HCT116 (cell line): Measurements from ENCODE around the gene CACNA1S. TPM values are rescaled to one million over a fixed set of nuclear protein-coding genes. Genes with fewer than 3 reads are reported as not detected.

Experiments
- ATAC-seq: fragments of 200-7000 bp; cut with Tn5 transposase; 2 replicates; pipeline ENCODE4 v1.9.1; 2020; ENCODE audit warnings: mild to moderate bottlenecking, moderate library complexity
- BruUV-seq: library from RNA; stranded (reverse); fragments of 400-500 nt; replicated peaks from 2 replicates; lab custom pipeline; 2021; lab: Mats Ljungman, UMichigan
- CTCF ChIA-PET: fragments of 300-600 bp; sonication (Branson Sonifier 250); formaldehyde crosslinking; loops from one replicate; lab custom pipeline; 2021; ENCODE audit warnings: antibody characterized with exemption; lab: Charles Lee
- POLR2A ChIA-PET: fragments of 300-600, 350-600 bp; sonication (Branson Sonifier 250); formaldehyde crosslinking; loops from one replicate; lab custom pipeline; 2021; ENCODE audit warnings: antibody characterized with exemption; lab: Charles Lee
- RAD21 ChIA-PET, 2 experiments: fragments of 300-600 bp; sonication (Branson Sonifier 250); formaldehyde crosslinking; loops; one replicate each; lab custom pipeline; 2023; ENCODE audit warnings: low total read pairs in 2 of 2; ENCODE audit not compliant: uncharacterized antibody in 2 of 2, unreplicated experiment in 2 of 2, low non-redundant PET in 1 of 2; lab: Charles Lee
- DNase-seq: peaks from one replicate; pipeline ENCODE4 v3.0.0-alpha.2; 2010; ENCODE audit warnings: low read depth, low spot score
- H2AFZ ChIP-seq: fragments of 200-600 bp; shearing (Covaris generic), sonication (generic); 2 replicates; pipeline ENCODE4 v1.6.1; 2017; ENCODE audit warnings: low read depth, mixed run types, mixed read lengths, antibody characterized with exemption, low read length; ENCODE audit not compliant: poor library complexity, severe bottlenecking
- H3K27ac ChIP-seq: 2 replicates; pipeline ENCODE4 v1.5.1; 2012; ENCODE audit warnings: low read depth, low read length
- H3K27me3 ChIP-seq: fragments of 200-600 bp; sonication (generic); 2 replicates; pipeline ENCODE4 v1.6.1; 2016; ENCODE audit warnings: mixed run types, low read length, mixed read lengths; ENCODE audit not compliant: insufficient read depth
- H3K36me3 ChIP-seq, 2 experiments: fragments of 200-500 bp in 1 of 2; fragments of 200-600 bp in 1 of 2; sonication (Bioruptor generic) in 1 of 2; sonication (generic) in 1 of 2; 2 replicates each; pipeline versions ENCODE4 v1.5.1 to v1.6.1; 2014 to 2016; ENCODE audit warnings: low read length in 2 of 2, inconsistent platforms in 1 of 2, mixed read lengths in 1 of 2, mixed run types in 1 of 2; ENCODE audit not compliant: insufficient read depth in 2 of 2, control insufficient read depth in 1 of 2
- H3K4me1 ChIP-seq, 2 experiments: fragments of 200-600 bp in 1 of 2; sonication (generic) in 1 of 2; 2 replicates each; pipeline versions ENCODE4 v1.5.1 to v1.6.1; 2012 to 2017; ENCODE audit warnings: low read length in 2 of 2, inconsistent platforms in 1 of 2, mild to moderate bottlenecking in 1 of 2, mixed read lengths in 1 of 2, mixed run types in 1 of 2, moderate library complexity in 1 of 2; ENCODE audit not compliant: insufficient read depth in 2 of 2, control insufficient read depth in 1 of 2
- H3K4me2 ChIP-seq: fragments of 200-600 bp; sonication (generic); 2 replicates; pipeline ENCODE4 v1.6.1; 2017; ENCODE audit warnings: mixed run types, low read length, mixed read lengths
- H3K4me3 ChIP-seq, 2 experiments: fragments of 200-600 bp in 1 of 2; sonication (generic) in 1 of 2; replicated peaks in 1 of 2; 2 replicates each; pipeline ENCODE4 v1.5.1; 2011 to 2016; ENCODE audit warnings: low read length in 2 of 2, control low read depth in 1 of 2, low read depth in 1 of 2, mild to moderate bottlenecking in 1 of 2, mixed read lengths in 1 of 2, mixed run types in 1 of 2
- H3K79me2 ChIP-seq: fragments of 200-600 bp; sonication (generic); 2 replicates; pipeline ENCODE4 v1.6.1; 2017; ENCODE audit warnings: mild to moderate bottlenecking, mixed run types, low read length, moderate library complexity, mixed read lengths; ENCODE audit not compliant: insufficient read depth
- H3K9ac ChIP-seq: fragments of 200-600 bp; sonication (generic); 2 replicates; pipeline ENCODE4 v1.6.1; 2016; ENCODE audit warnings: low read length, mixed read lengths
- H3K9me2 ChIP-seq: fragments of 200-600 bp; sonication (generic), shearing (Covaris generic); 2 replicates; pipeline ENCODE4 v1.6.1; 2017; ENCODE audit warnings: mixed run types, mild to moderate bottlenecking, moderate library complexity; ENCODE audit not compliant: insufficient read depth
- H3K9me3 ChIP-seq, 2 experiments: fragments of 200-500 bp in 1 of 2; fragments of 200-600 bp in 1 of 2; sonication (Bioruptor generic) in 1 of 2; sonication (generic) in 1 of 2; 2 replicates each; pipeline ENCODE4 v1.6.1; 2014 to 2017; ENCODE audit warnings: low read length in 2 of 2, mixed read lengths in 2 of 2, inconsistent platforms in 1 of 2, low read depth in 1 of 2, mild to moderate bottlenecking in 1 of 2, mixed run types in 1 of 2, moderate library complexity in 1 of 2; ENCODE audit not compliant: control insufficient read depth in 1 of 2, insufficient read depth in 1 of 2
- H4K20me1 ChIP-seq: fragments of 200-600 bp; sonication (generic), shearing (Covaris generic); 2 replicates; pipeline ENCODE4 v1.6.1; 2017; ENCODE audit warnings: mixed run types, mild to moderate bottlenecking, moderate library complexity; ENCODE audit not compliant: insufficient read depth
- CBX3 ChIP-seq: IDR thresholded peaks from 2 replicates; pipeline ENCODE4 v1.6.1; 2012; ENCODE audit warnings: low read depth
- EGR1 ChIP-seq: IDR thresholded peaks from 2 replicates; pipeline ENCODE4 v1.6.1; 2012; ENCODE audit warnings: low read depth
- POLR2A ChIP-seq: IDR thresholded peaks from 2 replicates; pipeline ENCODE4 v1.7.0; 2011; ENCODE audit warnings: borderline replicate concordance; ENCODE audit not compliant: insufficient read depth, insufficient read length; ENCODE audit errors: extremely low read depth
- POLR2AphosphoS5 ChIP-seq: IDR thresholded peaks from 2 replicates; pipeline ENCODE4 v1.6.1; 2011; ENCODE audit warnings: mild to moderate bottlenecking, low read depth, low read length, moderate library complexity
- RAD21 ChIP-seq: IDR thresholded peaks from 2 replicates; pipeline ENCODE4 v1.6.1; 2012; ENCODE audit warnings: low read depth, mild to moderate bottlenecking
- SIN3A ChIP-seq: IDR thresholded peaks from 2 replicates; pipeline ENCODE4 v1.6.1; 2012; ENCODE audit warnings: low read depth
- SP1 ChIP-seq: IDR thresholded peaks from 2 replicates; pipeline ENCODE4 v1.6.1; 2012; ENCODE audit warnings: low read depth
- TCF7L2 ChIP-seq: IDR thresholded peaks from 2 replicates; pipeline ENCODE4 v1.7.0; 2011; ENCODE audit warnings: borderline replicate concordance, inconsistent platforms; ENCODE audit not compliant: insufficient read depth, insufficient read length; ENCODE audit errors: extremely low read depth
- ZNF274 ChIP-seq: fragments of 200-500 bp; sonication (Bioruptor generic); IDR thresholded peaks from 2 replicates; pipeline ENCODE4 v1.6.1; 2014; ENCODE audit warnings: mild to moderate bottlenecking, low read depth, low read length, inconsistent platforms
- intact Hi-C: fragments of 100-400 bp; cut with micrococcal nuclease; formaldehyde crosslinking; loops from 2 replicates; pipeline ENCODE4 v1.10.0; 2022
- total RNA-seq: library from RNA; stranded (reverse); gene quantifications from one replicate; pipeline ENCODE4 v1.2.1, GENCODE V29; 2021; ENCODE audit not compliant: unreplicated experiment
- TF ChIP-seq, protein P1 (sequence below): IDR thresholded peaks from 2 replicates; pipeline ENCODE4 v1.6.1; 2011; ENCODE audit warnings: mild to moderate bottlenecking, low read length, moderate library complexity; ENCODE audit not compliant: insufficient replicate concordance; ENCODE audit errors: extremely low read depth

Gene CACNA1S
- total RNA-seq, 1 experiment from 2014 or later, result not detected

GRCh38 chr1:201103666-201104065, 8.6 kb downstream of the CACNA1S start:
- H3K4me2 ChIP-seq, result no peak overlapping the region
- ChIA-PET POLR2A (no interaction called here), CTCF (interaction anchor here (1.6 to 1.8 kb wide), 2 partner anchors 18 to 126 kb away, joined by 3 to 4 read pairs; no protein-coding TSS in a partner anchor), RAD21 (no interaction called here)
- no TSS peak for BruUV-seq
- no peak overlapping the region for H3K4me3 ChIP-seq
- no peaks in the 10 kb centered on the region for H3K27me3 ChIP-seq
- no peaks in the 10 kb centered on the region for H3K79me2 ChIP-seq
- intact Hi-C loops, result no loop called here
- H2AFZ ChIP-seq, result no peak overlapping the region
- no peak for TF ChIP-seq EGR1
- no peak for TF ChIP-seq SP1
- TF ChIP-seq RAD21, result no peak
- TF ChIP-seq POLR2AphosphoS5, result no peak
- no peak for TF ChIP-seq CBX3
- no peak for TF ChIP-seq TCF7L2
- TF ChIP-seq ZNF274, result no peak
- TF ChIP-seq POLR2A, result no peak
- no peak for TF ChIP-seq SIN3A
- TF ChIP-seq, protein P1, sequence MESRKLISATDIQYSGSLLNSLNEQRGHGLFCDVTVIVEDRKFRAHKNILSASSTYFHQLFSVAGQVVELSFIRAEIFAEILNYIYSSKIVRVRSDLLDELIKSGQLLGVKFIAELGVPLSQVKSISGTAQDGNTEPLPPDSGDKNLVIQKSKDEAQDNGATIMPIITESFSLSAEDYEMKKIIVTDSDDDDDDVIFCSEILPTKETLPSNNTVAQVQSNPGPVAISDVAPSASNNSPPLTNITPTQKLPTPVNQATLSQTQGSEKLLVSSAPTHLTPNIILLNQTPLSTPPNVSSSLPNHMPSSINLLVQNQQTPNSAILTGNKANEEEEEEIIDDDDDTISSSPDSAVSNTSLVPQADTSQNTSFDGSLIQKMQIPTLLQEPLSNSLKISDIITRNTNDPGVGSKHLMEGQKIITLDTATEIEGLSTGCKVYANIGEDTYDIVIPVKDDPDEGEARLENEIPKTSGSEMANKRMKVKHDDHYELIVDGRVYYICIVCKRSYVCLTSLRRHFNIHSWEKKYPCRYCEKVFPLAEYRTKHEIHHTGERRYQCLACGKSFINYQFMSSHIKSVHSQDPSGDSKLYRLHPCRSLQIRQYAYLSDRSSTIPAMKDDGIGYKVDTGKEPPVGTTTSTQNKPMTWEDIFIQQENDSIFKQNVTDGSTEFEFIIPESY, result no peak
- no peaks in the 10 kb centered on the region for H3K4me1 ChIP-seq
- no peaks in the 10 kb centered on the region for H3K9me2 ChIP-seq
- no peak for ATAC-seq
- DNase-seq, result no peak
- H3K9me3 ChIP-seq, result no peaks in the 10 kb centered on the region
- no peak overlapping the region for H3K9ac ChIP-seq
- no peaks in the 10 kb centered on the region for H4K20me1 ChIP-seq
- no peaks in the 10 kb centered on the region for H3K36me3 ChIP-seq
- H3K27ac ChIP-seq, result no peak overlapping the region
